NT2/D1 (cell line): ENCODE data around the gene C20orf141.

ENCODE experiments used
- YY1 ChIP-seq: IDR thresholded peaks from 2 replicates; pipeline ENCODE4 v1.6.1; 2011; ENCODE audit not compliant: insufficient read length, insufficient read depth
- ZNF274 ChIP-seq: IDR thresholded peaks from 2 replicates; pipeline ENCODE4 v1.6.1; 2011; ENCODE audit warnings: mild to moderate bottlenecking, low read depth, low read length

- no peak for TF ChIP-seq YY1
- TF ChIP-seq ZNF274: no peak
These were observed 21.3 kb upstream of the C20orf141 start for GRCh38 chr20:2793471-2793870.
